Fibroblast of skin of left biceps (primary cell): Measurements from ENCODE around the gene CALB2.
A peak's percentile ranks its signal among the peaks of the same experiment; 100 is the strongest.
"Not testable (repeated sequence)": the region's sequence is repeated elsewhere in the genome, so short reads cannot be mapped to it uniquely, and the experiment has no call there.

Source experiments
- DNase-seq, 2 experiments: peaks; one replicate each; pipeline ENCODE4 v3.0.0-alpha.2; 2013; ENCODE audit warnings: low read depth in 2 of 2

The CALB2 gene, protein sequence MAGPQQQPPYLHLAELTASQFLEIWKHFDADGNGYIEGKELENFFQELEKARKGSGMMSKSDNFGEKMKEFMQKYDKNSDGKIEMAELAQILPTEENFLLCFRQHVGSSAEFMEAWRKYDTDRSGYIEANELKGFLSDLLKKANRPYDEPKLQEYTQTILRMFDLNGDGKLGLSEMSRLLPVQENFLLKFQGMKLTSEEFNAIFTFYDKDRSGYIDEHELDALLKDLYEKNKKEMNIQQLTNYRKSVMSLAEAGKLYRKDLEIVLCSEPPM

DNA sequence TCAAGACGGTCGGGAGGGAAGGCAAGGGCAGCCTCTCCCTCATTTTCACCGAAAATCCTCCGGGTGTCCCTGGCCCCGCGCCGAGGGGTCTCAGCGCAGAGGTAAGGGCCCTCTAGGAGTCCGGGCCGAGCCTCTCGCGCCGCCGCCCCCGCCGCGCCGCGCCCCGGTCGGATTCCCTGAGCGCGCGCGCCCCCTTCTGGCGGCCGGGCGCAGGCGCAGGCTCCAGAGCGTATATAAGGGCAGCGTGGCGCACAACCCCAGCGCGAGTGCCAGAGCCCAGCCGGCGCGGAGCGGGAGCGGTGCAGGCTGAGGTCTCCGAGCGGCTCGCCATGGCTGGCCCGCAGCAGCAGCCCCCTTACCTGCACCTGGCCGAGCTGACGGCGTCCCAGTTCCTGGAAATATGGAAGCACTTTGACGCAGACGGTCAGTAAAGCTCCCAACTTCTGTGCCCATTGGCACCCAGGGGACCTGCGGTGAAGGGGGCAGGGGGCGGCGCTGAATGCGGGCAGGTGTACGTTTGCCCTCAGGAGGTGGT, at the start of gene CALB2:
Gene CALB2, plus strand, starts transcription at position 260 of the 535 bp plus-strand sequence. Its CDS starts 70 bp downstream, at position 330.
- DNase-seq, result peak in 1 of 2 experiments; percentile 15

DNA sequence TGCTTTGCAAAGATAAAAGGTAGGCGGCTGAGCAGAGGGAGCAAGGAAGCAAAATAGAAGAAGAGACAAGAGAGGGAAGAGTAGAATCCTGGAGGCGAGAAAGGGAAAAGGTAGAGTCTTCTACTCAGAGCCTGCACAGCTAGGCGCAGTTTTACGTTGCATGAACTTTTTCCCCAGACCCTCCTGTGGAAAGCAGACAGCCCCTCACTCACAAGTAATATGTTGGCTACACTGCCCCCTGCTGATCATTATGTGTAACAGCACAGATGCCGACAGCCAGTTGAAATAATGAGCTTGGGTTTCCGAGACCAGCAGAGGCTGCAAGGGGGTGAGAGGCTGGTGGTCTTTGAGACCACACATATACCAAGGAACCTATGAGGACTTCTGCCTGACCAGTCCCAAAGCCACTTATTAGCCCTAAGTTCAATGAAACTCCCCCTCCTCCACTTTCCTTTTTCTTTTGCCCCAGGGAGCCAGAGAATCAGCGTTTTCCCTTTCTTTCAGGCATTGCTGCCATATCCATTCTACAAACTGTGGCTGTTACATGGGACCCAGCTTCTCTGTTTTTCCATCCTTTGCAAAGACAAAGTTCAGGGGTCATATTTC, 46.9 kb upstream of the CALB2 start:
- DNase-seq, result no peak

DNA sequence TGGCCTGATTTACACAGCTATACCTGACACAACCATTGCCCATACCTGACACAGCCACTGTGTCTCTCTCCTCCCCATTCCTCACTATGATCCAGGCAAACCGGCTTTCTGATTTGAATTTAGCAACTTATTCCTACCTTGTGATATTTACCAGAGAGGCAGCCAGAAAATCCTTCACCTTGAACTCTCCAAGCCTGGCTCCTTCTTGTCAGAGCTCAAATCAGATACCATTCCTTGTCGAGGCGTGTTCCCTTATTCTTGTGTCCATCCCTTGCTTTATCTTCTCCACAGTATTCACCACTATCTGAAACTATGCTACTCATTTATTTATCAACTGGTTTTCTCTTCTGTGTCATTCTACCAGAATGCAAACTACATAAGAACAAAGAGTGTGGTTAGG, 44.9 kb upstream of the CALB2 start:
- not testable (repeated sequence) for DNase-seq

DNA sequence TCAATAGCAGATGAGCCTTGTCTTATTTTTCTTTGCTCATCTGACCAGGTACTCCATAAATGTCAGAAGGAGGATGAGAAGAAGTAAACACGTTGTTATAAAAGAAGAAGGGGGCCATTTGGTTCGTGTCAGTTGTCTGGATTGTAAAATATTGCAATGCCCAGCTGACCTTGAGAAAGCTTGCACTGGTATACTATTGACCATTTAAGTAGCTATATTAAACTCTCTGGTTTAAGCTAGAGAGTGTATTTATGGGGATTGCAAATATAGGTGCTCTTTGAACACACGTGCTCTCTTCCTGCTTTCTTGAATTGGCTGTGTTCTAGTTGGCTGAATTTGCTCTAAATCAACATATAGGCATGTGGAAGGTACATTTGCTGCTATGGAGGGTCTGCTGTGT, 43.3 kb upstream of the CALB2 start:
- no peak for DNase-seq

DNA sequence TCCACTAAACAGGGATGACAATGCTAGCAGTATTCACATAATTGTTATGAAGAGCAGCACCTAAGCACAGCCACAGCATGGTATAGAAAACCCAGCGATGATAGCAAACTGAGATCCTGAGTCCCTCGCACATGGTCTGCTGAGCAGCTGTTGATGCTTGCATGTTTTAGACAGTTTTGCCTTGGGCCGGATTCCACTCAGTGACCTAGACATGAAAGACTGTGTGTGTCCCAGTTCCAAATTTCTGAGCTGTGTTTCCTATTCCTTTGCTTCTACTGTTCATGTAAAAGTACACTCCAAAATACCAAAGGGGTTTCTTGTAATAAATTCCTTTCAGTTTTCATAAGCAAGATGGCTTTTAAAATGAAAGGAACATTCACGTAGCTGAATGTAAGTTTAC, 38.5 kb upstream of the CALB2 start:
- no peak for DNase-seq

DNA sequence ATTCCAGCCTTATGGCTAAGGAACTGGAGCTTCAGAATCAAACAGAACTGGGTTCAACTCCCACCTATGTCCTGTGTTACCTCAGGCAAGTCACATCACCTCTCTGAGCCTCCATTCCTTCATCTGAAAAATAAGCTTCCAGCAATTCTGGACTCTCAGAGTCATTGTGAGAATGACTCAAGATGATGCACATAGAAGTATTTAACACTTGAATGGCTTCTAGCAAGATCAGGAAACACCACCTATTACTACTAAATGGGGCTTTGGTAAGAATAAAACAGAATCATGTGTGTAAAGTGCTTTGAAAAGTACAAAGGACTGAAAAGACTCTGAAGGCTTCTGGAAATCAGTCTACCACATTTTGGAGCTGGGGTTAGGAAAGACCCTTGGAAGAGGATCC, 30.8 kb upstream of the CALB2 start:
- DNase-seq, result no peak

DNA sequence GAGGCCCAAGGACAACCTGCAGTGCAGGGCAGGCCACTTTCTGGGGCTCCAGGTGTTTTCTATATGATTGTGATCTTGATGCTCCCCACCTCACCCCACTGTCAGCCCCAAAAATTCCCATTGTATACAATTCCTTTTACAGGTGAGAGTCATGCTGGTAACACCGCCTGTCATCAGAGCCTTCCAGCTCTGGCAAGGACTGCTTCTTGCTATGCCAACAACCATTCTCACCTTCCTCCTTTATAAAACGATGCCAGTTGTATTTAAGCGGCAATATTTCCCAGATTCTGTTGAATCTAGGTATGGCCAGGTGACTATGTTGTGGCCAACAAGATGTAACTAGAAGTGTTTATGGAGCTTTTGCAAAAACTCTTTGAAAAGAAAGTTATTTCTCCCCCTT, 30.4 kb upstream of the CALB2 start:
- DNase-seq, result no peak

DNA sequence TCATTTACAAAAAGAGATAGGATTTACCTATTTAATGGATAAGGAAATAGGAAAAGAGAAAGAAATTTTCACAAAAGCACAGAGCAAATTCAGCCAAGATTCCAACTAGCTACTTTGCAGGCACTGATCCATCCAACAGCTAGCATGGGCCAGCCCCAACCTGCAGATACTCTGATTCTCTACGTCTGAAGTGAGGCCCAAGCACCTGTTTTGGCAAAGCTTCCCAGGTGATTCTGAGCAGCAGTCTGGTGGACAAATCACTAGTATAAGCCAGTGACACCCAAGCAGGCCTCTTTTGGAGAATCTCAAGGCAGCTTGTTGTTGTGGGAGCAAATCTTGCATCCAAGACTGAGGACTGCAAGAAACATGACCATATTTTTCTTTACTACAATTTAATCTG, 20.9 kb upstream of the CALB2 start:
- no peak for DNase-seq

DNA sequence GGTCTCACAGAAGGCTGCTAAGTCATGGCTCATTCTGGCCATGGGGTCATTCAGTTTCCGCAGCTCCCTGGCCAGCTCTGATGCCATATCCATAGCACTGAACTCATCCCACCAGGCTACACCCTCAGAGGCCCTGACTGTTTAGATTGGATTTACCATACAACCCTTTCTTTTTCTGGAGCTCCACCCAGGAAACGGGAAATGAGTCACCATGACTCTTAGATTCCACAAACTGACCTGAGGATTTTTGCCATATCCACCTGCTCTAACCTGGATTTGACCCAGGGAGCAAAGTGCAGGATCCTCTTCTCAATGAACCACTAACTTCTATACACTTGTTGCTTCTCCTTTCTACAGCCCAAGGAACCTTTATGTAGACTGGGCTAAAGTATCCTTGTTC, 20.3 kb upstream of the CALB2 start:
- no peak for DNase-seq

DNA sequence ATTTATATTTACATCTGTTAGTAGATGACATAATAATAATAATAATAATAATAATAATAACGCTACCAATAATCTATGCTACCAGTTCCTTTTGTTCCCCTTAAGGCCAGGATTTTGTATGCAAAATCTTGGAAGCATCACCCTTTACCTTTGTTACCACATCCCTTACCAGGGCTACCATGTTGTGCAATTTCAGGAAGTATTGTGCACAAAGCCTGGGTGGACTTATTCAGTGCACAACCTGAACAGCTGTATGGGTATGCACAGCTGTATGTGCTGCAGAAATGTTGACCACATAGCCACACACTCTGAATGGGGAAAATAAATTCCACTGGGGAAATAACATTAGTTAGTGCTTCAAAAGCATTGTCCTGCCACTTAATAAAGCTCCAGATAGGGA, 19.9 kb upstream of the CALB2 start:
- no peak for DNase-seq

DNA sequence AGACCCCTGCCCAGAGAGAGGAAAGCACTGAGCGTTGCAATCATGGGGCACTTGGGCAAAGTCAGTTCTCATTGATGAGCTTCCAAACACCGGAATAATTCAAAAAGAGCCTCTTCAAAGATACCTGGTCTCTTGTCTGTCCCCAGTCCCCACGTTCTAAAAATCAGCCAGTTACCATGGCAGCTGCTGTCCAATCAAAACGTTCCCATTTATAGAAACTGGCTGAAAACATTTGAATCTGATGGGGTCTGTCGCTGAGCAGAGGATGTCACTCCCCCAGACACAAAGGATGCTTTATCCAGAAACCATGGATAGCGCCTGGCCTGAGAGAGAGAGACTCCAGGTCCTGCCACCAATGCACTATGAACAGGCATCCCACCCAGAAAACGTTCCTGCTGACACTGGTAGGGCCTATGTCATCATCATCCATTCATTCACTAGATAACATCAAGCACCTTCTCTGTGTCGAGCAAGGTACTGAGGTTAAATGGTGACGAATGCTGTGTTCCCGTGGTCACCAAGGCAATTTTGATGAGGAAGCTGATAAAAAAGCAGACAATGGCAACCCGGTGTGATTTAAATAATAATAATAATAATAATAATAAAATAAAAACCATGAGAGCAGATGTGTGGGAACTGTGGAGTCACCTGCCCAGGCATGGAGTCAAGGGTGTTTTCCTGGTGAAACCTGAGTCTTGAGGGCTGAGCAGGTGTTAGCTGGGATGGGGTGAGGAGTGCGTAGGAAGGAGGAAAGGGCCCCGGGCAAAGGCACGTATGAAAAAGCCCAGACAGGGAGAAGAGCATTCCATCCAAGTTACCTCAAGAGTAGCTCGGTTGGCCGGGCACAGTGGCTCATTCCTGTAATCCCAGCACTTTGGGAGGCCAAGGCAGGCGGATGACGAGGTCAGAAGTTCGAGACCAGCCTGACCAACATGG, 19.0 kb upstream of the CALB2 start:
- no peak for DNase-seq

DNA sequence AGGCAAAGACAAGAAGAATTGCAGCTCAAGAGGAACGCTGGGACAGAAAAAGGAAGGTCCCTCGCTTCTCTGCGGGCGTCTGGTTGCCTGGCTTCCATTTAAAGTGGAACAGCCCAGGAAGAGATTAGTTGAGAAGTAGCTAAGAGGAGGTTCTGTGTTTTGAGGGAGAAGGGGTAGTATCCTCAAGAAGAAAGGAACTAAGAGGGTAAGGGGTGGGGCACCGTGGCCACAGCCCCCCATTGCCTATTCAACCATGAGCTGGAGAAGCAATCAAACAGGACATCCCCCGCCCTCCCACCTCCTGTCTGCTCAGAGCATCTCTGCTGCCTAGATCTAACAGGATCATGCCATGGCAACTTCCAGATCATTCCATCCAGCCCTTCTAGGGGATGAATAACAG, 18.1 kb upstream of the CALB2 start:
- no peak for DNase-seq

DNA sequence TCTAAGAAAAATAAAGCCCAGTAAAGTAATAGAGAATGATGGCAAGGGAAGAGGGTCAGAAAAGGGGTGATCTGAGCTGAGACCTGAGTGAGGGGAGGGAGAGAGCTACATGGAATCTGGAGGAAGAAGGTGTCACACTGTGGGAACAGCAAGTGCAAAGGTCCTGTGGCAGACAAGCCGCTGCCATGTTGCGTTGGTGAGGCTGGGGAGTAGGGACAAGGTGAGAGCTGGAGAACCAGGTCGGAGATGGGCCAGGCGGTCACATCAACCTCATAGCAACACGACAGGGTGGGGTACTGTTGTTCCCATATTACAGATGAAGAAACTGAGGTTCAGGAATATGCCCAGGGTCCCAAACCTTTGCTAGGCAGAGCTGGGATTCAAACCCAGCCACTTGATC, 16.6 kb upstream of the CALB2 start:
- DNase-seq, result no peak

DNA sequence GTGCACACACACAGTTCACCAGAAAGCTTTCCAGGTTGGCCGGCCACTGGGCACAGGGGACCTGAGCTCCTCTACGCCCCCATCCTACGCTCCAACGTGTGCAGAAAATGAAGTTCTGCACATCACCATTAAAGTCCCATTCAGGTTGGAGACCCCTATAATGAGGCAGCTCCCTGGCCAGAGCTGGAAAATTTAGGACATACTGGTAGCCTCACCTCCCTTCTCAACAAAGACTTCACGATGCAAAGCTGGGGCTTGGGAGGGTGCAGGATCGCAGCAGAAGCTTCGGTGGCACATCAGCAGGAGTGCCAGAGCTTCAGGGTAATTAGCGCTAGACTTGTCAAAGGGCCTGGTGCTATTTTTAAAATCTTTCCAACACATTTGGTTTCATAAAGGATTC, 15.4 kb upstream of the CALB2 start:
- DNase-seq, result no peak

DNA sequence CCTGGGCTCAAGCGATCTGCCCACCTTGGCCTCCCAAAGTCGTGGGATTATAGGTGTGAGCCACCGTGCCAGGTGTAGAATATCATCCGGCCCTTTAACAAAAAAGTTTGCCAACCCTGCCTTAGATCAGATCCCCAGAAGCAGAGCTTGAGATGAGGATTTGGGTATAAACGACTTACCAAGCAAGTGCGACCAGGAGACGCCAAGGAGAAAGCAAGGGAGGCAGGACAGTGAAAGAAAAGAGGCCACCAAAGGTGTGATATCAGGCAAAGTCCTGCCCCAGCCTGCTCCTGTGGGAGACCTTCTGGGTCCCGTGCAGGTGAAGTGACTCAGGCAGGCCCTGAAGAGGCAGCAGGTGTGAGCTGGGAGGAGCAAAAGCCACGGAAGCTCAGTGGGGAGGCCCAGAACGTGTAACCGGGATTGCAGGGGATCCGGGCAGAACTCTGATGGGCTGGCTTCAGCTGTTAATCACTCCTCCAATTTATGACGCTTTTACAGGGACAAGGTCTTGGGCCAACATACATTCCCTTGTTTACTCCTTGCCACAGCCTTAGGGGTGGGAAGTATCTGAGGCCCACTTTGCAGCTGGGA, 14.1 kb upstream of the CALB2 start:
- DNase-seq, result no peak

DNA sequence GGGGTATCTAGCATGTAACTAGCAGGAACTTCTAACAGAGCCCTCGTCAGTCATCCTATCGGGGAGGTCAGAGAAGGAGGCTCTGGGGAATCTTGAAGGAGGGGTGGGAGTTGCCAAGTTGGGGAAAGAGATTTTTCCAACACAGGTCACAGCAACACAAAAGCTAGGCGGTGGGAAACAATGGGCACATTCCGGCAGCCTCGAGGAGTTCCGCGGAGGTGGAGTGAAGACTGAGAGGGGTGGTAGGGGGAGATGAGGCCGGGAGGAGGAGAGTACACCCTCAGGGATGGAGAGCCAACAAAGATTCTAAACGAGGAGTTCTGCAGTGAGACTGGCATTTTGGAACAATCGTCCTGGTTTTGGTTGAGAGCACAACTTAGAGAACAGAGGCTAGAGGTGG, 13.5 kb upstream of the CALB2 start:
- DNase-seq, result no peak

DNA sequence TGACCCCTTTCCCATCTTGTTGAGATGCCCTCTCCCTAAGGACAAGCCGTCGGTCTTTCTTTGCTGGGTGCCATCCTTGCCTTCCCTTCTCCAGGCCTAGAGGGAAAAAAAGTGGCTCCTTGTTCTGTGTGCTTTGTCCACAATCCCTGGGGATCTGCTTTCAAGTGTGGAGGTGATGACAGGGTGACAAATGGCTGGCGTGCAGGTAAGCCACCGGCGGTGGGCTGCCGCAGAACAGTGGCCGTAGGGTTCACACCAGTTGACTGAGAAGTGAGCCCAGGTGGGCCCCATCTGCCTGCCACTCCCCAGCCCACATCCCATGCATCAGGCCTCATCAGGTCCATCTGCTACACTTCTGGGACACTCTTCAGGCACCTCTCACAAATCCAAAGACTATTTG, 11.4 kb upstream of the CALB2 start:
- no peak for DNase-seq

DNA sequence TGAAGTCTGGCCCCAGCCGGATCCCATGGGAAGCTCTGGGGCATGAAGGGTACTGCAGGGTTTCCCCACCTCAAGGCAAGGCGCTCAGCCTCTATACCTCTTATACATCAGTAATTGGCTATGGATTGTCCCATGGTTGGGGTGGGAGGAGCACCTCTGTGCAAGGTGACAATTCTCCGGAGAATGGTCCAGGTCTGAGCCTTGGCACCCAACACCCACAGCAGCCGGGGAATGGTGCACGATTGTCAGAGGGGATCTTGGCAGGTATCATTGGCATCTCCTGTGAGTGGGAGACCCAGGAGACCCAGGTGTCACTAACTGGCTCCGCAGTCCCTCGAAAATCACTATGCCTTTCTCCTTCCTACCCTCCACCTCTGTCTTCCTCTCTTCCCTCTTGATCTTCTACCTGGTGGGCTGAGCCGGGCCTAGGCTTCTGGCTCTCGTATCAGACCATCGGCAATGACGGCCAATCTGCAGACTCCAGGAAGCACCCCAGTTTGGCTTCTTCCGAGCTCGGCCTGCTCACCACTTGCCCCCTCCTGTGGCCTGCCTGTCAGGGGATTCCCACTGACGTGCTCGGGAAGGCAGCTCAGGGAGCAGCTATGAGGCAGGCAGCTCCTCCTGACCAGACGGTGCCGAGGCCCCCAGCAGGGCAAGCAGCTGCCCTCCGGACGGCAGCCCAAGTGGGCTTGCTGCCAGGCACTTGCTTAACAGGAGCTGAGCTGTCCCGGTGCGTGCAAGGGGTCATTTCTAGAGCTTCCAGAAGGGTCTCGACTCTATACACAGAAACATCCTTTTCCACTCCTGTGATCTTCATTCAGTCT, 10.0 kb upstream of the CALB2 start:
- DNase-seq, result no peak

DNA sequence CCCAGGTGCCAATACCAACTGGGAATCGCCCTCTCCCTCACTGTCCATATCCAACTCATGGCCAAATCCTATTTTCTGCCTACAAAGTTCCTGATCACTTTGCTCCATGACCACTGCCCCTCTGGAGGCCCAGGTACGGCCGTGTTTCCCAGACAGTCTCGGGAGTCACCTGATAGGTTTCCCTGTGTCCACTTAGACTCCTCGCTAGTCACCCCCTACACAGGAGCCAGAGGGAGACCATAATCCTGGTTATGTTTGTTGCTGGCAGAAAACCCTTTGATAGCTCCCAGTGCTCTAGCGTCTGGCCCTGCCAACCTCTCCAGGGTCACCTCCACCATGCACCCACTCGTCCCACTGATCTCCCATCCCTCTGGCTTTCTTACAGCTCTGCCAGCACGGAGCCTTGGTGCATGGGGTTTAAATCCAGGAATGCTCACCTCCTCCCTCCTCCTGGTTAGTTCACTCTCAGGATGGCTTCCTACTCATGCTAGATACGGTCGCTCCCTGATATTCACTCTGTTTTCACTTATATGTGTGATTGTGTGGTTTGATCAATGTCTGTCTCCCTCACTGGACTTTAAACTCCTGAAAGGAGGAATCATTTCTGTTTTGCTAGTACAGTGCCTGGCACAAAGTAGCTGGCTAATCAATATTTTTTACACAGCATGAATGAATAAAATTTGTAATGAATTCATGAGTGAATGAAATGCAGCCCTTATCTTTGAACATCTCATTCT, 7.5 kb upstream of the CALB2 start:
- no peak for DNase-seq

DNA sequence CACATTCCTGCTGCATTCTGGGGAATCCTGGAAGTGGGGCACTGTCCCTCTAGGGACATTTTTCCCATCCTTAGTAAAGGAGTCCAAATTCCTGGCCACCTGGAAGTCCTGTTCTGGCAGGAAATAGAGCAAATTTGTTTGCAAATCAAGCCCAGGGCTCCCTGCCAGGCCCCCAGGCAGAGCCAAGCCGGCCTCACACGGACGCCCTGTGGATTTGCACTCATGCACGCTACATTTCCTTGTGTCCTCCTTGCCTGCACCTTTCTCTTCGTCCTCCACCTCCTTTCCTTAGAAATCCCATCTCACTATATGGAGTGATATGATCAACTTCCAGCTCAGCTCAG, 7.0 kb upstream of the CALB2 start:
- DNase-seq, result no peak

DNA sequence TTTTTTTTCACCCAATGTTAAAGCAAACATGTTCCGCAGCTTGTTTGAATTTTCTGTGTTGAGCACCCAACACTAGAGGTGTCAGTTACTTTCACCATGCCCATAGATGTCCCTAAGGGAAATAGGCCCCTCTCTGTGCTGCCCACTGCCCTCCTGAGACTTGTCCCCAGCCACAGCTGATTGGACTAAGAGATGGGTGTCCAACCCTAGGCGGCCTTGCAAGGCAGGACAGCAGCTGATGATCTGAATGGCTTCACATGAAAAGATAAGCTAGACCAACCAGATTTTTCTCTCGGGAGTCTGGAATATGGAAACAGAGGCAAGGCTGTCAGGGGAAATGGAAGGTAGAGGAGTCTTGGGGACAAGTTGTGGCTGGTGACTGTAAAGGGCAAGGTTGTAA, 6.1 kb upstream of the CALB2 start:
- DNase-seq, result no peak
